ENCODE data around the gene LIPC.
A peak's percentile ranks its signal among the peaks of the same experiment; 100 is the strongest.

Gene LIPC

DNA sequence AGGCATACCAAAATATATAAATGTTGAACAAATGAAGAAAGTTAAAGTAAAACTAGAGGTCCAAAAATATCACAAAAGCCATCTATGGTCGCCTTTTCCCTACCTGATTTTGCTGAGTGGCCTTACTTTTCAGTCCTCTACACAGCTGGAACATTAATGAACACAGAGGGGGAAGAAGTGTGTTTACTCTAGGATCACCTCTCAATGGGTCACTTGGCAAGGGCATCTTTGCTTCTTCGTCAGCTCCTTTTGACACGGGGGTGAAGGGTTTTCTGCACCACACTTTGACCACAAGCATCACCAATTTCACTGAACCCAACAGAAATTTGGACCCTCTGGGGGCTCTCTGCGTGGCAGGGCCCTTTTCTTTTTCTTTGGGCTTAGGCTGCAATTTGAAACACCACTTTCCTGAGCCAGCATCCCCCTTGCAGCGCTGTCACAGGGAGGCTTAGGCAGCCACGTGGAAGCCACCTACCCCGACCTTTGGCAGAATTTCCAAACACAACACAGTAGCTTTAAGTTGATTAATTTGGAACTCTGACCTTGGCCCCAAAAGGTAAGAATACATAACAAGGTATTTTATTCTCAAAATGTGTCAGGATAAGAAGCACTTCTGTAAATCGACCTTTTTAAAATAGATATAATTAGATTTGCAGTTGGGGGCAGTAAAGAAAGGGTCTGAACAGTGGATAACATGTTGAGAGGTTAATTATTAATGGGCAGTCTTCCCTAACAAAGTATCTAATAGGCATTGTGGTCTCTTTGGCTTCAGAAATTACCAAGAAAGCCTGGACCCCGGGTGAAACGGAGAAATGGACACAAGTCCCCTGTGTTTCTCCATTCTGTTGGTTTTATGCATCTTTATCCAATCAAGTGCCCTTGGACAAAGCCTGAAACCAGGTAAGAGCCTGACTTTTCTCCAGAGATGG lies at the start of gene LIPC:
Gene LIPC, plus strand, starts transcription at position 771 of the 929 bp plus-strand sequence. Its CDS starts 42 bp downstream, at position 813.
- no peak for DNase-seq (ENCODE audit: low read depth in 1 of 2, low spot score in 1 of 2)

DNA sequence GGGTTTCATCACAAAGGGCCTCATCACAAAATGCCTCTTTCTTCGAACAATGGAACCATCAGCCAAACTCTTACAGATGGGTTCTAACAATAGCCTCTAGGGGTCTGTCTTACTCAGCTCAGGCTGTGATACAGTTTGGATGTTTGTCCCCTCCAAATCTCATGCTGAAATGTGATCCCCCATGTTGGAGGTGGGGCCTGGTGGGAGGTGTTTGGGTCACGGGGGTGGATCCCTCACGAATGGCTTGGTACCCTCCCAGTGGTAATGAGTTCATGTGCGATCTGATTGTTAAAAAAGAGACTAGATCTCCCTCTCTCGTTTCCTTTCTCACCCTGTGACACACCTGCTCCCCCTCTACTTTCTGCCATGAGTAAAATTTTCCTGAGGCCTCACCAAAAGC lies 47.9 kb upstream of the LIPC start:
- DNase-seq (ENCODE audit: low read depth in 1 of 2, low spot score in 1 of 2) = peak; percentile 23 to 34

DNA sequence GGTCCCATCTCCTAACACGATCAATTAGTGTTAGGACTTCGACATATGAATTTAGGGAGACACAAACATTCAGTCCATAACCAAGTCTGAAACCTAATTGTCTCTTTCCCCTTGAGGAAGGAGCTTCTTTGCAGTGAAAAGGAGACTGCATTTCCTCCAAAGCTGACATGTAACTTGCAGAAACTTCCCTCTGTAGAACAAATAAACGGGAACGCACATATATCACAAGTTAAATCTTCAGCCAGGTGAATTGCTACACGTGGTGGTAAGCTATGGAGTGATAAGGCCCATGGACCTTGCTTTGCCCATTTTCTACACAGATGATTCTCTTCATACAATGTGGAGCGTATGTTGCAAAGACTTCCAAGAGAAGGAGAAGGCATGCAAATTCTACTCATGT lies 47.1 kb upstream of the LIPC start:
- DNase-seq (ENCODE audit: low read depth in 1 of 2, low spot score in 1 of 2) = no peak

GRCh38 chr15:58386081-58386480 lies 45.7 kb upstream of the LIPC start:
- no peak for DNase-seq (ENCODE audit: low read depth in 1 of 2, low spot score in 1 of 2)

DNA sequence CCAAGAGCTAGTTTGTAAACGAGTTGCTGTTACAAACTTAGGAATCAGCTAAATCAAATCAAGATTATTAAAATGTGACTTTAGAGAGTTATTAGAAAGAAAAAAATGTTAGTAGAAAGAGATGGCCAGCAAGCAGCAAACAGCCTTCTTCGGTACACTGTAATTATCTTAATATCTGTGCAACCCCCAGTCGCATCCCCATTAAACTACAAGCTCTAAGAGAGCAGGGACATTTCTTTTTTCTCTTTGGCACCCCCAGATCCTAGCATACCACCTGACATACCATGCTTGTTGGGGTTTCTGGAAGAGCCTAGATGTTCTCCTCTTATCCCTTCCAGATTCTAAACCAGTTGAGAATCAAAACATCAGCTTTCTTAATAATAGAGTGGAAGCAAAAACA lies 45.1 kb upstream of the LIPC start:
- no peak for DNase-seq (ENCODE audit: low read depth in 1 of 2, low spot score in 1 of 2)

DNA sequence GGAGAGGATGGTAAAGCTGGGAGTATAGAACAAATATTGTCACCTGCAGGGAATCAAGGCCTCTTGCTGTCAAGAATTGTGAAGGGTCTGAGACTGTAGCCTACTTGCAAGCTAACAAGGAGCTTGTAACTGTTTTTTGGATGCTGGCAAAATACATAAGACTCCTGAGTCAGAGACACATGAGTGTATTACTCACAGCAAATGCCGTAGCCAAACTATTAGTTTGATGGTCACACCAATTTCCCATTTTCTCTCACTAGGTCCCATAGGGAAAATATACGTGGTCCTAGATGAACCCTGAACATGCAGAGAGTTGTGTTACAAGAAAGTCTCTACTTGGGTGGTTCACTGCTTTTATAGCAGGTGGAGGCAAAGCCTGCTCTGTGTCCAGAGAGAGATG lies 44.7 kb upstream of the LIPC start:
- no peak for DNase-seq (ENCODE audit: low read depth in 1 of 2, low spot score in 1 of 2)

DNA sequence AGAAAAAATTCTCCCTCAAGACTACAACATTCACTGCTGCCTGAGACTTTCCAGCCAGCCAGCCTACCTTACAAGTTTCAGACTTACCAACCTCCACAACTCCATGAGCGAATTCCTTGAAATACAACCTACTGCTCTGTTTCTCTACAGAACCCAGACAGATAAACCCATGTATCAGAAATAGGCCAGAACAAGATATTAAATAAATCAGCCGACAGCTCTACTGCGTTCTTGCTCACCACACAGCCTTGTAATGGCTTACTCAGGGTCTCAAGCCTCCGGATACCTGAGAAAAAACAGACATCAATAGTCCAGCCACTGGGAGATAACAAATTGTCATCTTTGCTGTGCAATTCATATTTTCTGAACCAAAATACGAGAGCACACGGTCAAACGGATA lies 43.6 kb upstream of the LIPC start:
- DNase-seq (ENCODE audit: low read depth in 1 of 2, low spot score in 1 of 2) = no peak

DNA sequence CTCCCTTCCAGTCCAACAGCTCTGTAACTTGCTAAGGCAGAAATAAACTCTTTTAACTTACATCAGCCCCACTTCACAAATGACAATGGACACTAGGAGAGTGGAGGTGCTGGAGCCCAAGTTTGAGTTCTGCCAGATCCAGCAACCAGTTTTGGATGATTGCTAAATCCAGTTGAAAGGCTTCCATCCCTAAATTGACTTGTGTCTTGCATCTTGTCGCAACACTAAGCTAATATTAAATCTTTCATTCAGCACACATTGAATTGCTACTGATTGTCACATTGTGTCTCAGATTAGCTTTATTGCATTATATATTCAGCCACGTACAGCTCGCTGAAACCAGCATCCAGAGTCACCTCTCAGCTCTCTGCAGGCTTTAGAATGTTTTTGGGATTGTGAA lies 41.7 kb upstream of the LIPC start:
- no peak for DNase-seq (ENCODE audit: low read depth in 1 of 2, low spot score in 1 of 2)

GRCh38 chr15:58390655-58391054 lies 41.1 kb upstream of the LIPC start:
- DNase-seq (ENCODE audit: low read depth in 1 of 2, low spot score in 1 of 2) = no peak

- no peak for DNase-seq (ENCODE audit: low read depth in 1 of 2, low spot score in 1 of 2)
Measured at GRCh38 chr15:58391088-58391487, 40.7 kb upstream of the LIPC start.

GRCh38 chr15:58392141-58392540 lies 39.6 kb upstream of the LIPC start:
- DNase-seq (ENCODE audit: low read depth in 1 of 2, low spot score in 1 of 2) = no peak

GRCh38 chr15:58392611-58393161 lies 39.1 kb upstream of the LIPC start:
- DNase-seq (ENCODE audit: low read depth in 1 of 2, low spot score in 1 of 2) = no peak

GRCh38 chr15:58393241-58393662 lies 38.5 kb upstream of the LIPC start:
- no peak for DNase-seq (ENCODE audit: low read depth in 1 of 2, low spot score in 1 of 2)

GRCh38 chr15:58396181-58396580 lies 35.6 kb upstream of the LIPC start:
- no peak for DNase-seq (ENCODE audit: low read depth in 1 of 2, low spot score in 1 of 2)

GRCh38 chr15:58398071-58398470 lies 33.7 kb upstream of the LIPC start:
- no peak for DNase-seq (ENCODE audit: low read depth in 1 of 2, low spot score in 1 of 2)

DNA sequence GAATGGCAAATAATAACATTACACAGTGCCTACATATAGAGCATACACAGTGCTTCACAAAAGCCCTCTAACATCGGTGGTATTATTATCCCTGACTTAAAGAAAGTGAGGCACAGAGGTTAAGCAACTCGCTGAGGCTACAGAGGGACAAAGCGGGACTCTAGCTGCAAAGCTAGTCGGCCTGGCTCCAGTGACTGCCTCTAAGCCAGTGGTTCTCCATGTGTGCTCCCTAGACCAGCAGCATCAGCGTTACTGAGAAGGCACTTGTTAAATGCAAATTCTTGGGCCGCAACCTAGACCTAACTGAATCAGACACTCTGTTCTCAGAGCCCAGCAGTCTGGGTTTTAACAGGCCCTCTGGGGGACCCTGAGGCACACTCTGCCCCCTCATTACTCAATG lies 33.1 kb upstream of the LIPC start:
- no peak for DNase-seq (ENCODE audit: low read depth in 1 of 2, low spot score in 1 of 2)

GRCh38 chr15:58399739-58400138 lies 32.1 kb upstream of the LIPC start:
- no peak for DNase-seq (ENCODE audit: low read depth in 1 of 2, low spot score in 1 of 2)

- DNase-seq (ENCODE audit: low read depth in 1 of 2, low spot score in 1 of 2) = no peak
Measured at GRCh38 chr15:58401276-58401675, 30.5 kb upstream of the LIPC start.

DNA sequence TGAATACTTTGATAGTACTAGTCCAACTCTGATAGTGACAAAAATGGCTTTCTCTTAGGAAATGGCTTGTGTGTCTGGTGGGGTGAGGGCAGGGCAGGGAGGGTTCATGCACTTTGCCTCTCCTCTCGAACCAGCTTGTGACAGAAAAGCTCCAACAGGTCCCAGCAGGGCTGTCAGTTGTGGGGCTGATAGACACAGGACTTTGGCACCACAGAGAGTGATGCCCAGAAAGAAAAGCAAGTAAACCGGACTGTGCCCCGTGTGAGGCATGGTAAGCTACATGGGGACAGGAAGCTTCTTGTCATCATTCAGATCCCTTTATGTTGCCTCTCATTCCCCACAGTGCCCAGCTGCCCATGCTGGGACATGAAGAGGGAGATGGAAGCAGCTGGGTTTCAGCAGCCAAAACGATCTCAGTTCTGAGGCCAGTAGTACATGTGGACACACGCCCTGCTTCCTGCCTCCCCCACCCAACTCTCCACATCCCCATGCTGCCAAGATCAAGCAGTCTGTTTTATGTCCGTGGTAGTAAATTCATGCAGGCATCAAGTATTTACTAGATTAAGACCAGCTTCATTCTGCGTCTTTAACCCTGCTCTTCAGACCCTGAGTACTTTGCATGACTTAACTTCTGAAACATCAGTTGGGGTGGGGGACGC lies 29.7 kb upstream of the LIPC start:
- no peak for DNase-seq (ENCODE audit: low read depth in 1 of 2, low spot score in 1 of 2)

GRCh38 chr15:58403581-58403980 lies 28.2 kb upstream of the LIPC start:
- no peak for DNase-seq (ENCODE audit: low read depth in 1 of 2, low spot score in 1 of 2)

GRCh38 chr15:58404020-58404419 lies 27.8 kb upstream of the LIPC start:
- no peak for DNase-seq (ENCODE audit: low read depth in 1 of 2, low spot score in 1 of 2)

- no peak for DNase-seq (ENCODE audit: low read depth in 1 of 2, low spot score in 1 of 2)
Measured at GRCh38 chr15:58404722-58405121, 27.1 kb upstream of the LIPC start.

Measured in activated CD4-positive, alpha-beta T cell treated with anti-CD3 and anti-CD28 coated beads, Interleukin-2, amount 50 U/mL, for 24 hours (primary cell).